ENCODE results near the gene TIAM1. TPM values are rescaled to one million over a fixed set of nuclear protein-coding genes. Genes with fewer than 3 reads are reported as not detected.
A peak's percentile ranks its signal among the peaks of the same experiment; 100 is the strongest.

TIAM1 gene
- total RNA-seq, 3 donors from 2014 or later: 6.2 to 11.6 (median 10.4) TPM

- intact Hi-C loops (cut with DNase I, micrococcal nuclease): no loop called here
- no peaks in the 10 kb centered on the region for H3K9me3 ChIP-seq
- H3K4me1 ChIP-seq (ENCODE audit: low read depth): peaks cover 2% of the 10 kb centered on the region
- ATAC-seq (no peak), DNase-seq (peak in 1 of 3 donors; percentile 37)
- no peaks in the 10 kb centered on the region for H3K36me3 ChIP-seq (ENCODE audit: low read depth)
- TF ChIP-seq CTCF (IDR thresholded peaks at IDR 0.05): no peak
- no peak overlapping the region for H3K4me3 ChIP-seq
These were observed 3.5 kb upstream of the TIAM1 start for GRCh38 chr21:31347435-31348032.

GRCh38 chr21:31346256-31346821 is 2.3 kb upstream of the TIAM1 start:
- TF ChIP-seq CTCF (IDR thresholded peaks at IDR 0.05): no peak

GRCh38 chr21:31345136-31345535 is 1.1 kb upstream of the TIAM1 start:
- intact Hi-C loops (cut with DNase I, micrococcal nuclease): no loop called here
- Histone ChIP-seq H3K4me1 (ENCODE audit: low read depth) (peaks cover 2% of the 10 kb centered on the region), H3K9me3 (no peaks in the 10 kb centered on the region), H3K4me3 (no peak overlapping the region), H3K36me3 (ENCODE audit: low read depth) (no peaks in the 10 kb centered on the region)
- no peak for TF ChIP-seq CTCF (IDR thresholded peaks at IDR 0.05)
- DNase-seq (no peak), ATAC-seq (no peak)

More at GRCh38 chr21:31346256-31346821, 2.3 kb upstream of the TIAM1 start:
- Histone ChIP-seq H3K9me3 (no peaks in the 10 kb centered on the region), H3K4me1 (ENCODE audit: low read depth) (peaks cover 2% of the 10 kb centered on the region), H3K36me3 (ENCODE audit: low read depth) (no peaks in the 10 kb centered on the region), H3K4me3 (no peak overlapping the region)
- DNase-seq (no peak), ATAC-seq (no peak)
- intact Hi-C loops (cut with DNase I, micrococcal nuclease): no loop called here

GRCh38 chr21:31343030-31343510 is 991 bp downstream of the TIAM1 start:
- no peak for TF ChIP-seq CTCF (IDR thresholded peaks at IDR 0.05)
- no peaks in the 10 kb centered on the region for H3K9me3 ChIP-seq
- H3K4me3 ChIP-seq: no peak overlapping the region
- peaks cover 2% of the 10 kb centered on the region for H3K4me1 ChIP-seq (ENCODE audit: low read depth)
- H3K36me3 ChIP-seq (ENCODE audit: low read depth): no peaks in the 10 kb centered on the region
- no peak for ATAC-seq
- intact Hi-C loops (cut with DNase I, micrococcal nuclease): no loop called here
- DNase-seq: no peak

GRCh38 chr21:31342348-31342747 is 1.7 kb downstream of the TIAM1 start:
- peaks cover 2% of the 10 kb centered on the region for H3K4me1 ChIP-seq (ENCODE audit: low read depth)
- no peaks in the 10 kb centered on the region for H3K9me3 ChIP-seq
- no peaks in the 10 kb centered on the region for H3K36me3 ChIP-seq (ENCODE audit: low read depth)
- H3K4me3 ChIP-seq: no peak overlapping the region
- DNase-seq (no peak), ATAC-seq (peak; percentile 16)
- no peak for TF ChIP-seq CTCF (IDR thresholded peaks at IDR 0.05)
- intact Hi-C loops (cut with DNase I, micrococcal nuclease): no loop called here

Data from mucosa of descending colon (tissue), 3 donors.